Esophagus muscularis mucosa (tissue), 4 donors: ENCODE measurements around the gene S100A7. TPM values are rescaled to one million over a fixed set of nuclear protein-coding genes. Genes with fewer than 3 reads are reported as not detected.
A peak's percentile ranks its signal among the peaks of the same experiment; 100 is the strongest.

Experiments used
- DNase-seq: peaks from one replicate; pipeline ENCODE4 v3.0.0-alpha.2; 2017; ENCODE audit errors: extremely low spot score
- H3K27ac ChIP-seq, 4 donors: fragments of 200-600 bp; sonication (generic); replicated peaks in 1 of 4; 1 replicate in 3 of 4; 2 replicates in 1 of 4; pipeline ENCODE4 v1.5.1; 2016 to 2019; ENCODE audit warnings: mild to moderate bottlenecking in 1 of 4
- H3K27me3 ChIP-seq, 4 donors: fragments of 200-600 bp; sonication (generic); one replicate each; pipeline versions ENCODE4 v1.5.1 to v1.6.0; 2016 to 2019
- H3K36me3 ChIP-seq, 4 donors: fragments of 200-600 bp; sonication (generic); one replicate each; pipeline ENCODE4 v1.5.1; 2016 to 2019
- H3K4me1 ChIP-seq, 4 donors: fragments of 200-600 bp; sonication (generic); one replicate each; pipeline ENCODE4 v1.5.1; 2016 to 2019
- H3K4me3 ChIP-seq, 4 donors: fragments of 200-600 bp; sonication (generic); 1 replicate in 2 of 4; 2 replicates in 2 of 4; pipeline ENCODE4 v1.5.1; 2016 to 2019; ENCODE audit warnings: mild to moderate bottlenecking in 4 of 4, moderate library complexity in 1 of 4
- H3K9me3 ChIP-seq, 4 donors: fragments of 200-600 bp; sonication (generic); 1 replicate in 3 of 4; 2 replicates in 1 of 4; pipeline ENCODE4 v1.5.1; 2016 to 2019
- CTCF ChIP-seq, 3 experiments: fragments of 200-600 bp in 2 of 3; fragments of 450-650 bp in 1 of 3; sonication (generic) in 2 of 3; IDR thresholded peaks; one replicate each; pipeline ENCODE4 v1.5.1; 2017 to 2019; ENCODE audit warnings: antibody characterized with exemption in 3 of 3, mild to moderate bottlenecking in 2 of 3, moderate library complexity in 1 of 3
- EP300 ChIP-seq: sonication (generic); formaldehyde crosslinking; IDR thresholded peaks from one replicate; pipeline ENCODE4 v1.6.1; 2017; ENCODE audit warnings: antibody characterized with exemption
- POLR2A ChIP-seq: fragments of 450-650 bp; IDR thresholded peaks from one replicate; pipeline ENCODE4 v1.6.1; 2017; ENCODE audit warnings: antibody characterized with exemption, moderate library complexity, mild to moderate bottlenecking, low read depth
- POLR2AphosphoS5 ChIP-seq, 2 donors: sonication (generic); formaldehyde crosslinking; IDR thresholded peaks; one replicate each; pipeline ENCODE4 v1.6.1; 2017; ENCODE audit warnings: antibody characterized with exemption in 2 of 2
- WGBS: methylation state at CpG from one replicate; pipeline ENCODE4 v1.1.5; 2018; 5-methylcytosine and 5-hydroxymethylcytosine counted together
- intact Hi-C: fragments of 100-400 bp; cut with DNase I; formaldehyde crosslinking; loops from one replicate; pipeline ENCODE4 v1.15.1; 2023
- total RNA-seq, 4 donors: library from RNA; depleted of rRNA; stranded (reverse); fragments of >200 nt; gene quantifications; one replicate each; pipeline versions ENCODE4 v1.1.0 to v1.2.1, GENCODE V29; 2016

S100A7 gene
- not detected for total RNA-seq

- TF ChIP-seq POLR2AphosphoS5 (IDR thresholded peaks at IDR 0.05) (no peak), POLR2A (no peak), EP300 (no peak), CTCF (IDR thresholded peaks at IDR 0.05) (no peak)
- Histone ChIP-seq H3K4me3 (no peak within 1 kb of the TSS), H3K27ac (no peak within 1 kb of the TSS), H3K4me1 (peaks cover 0 to under 1% (median under 1%) of the 10 kb centered on the region in 4 donors), H3K9me3 (no peaks in the 10 kb centered on the region), H3K36me3 (no peaks in the 10 kb centered on the region), H3K27me3 (peaks cover 0 to 15% (median 0%) of the 10 kb centered on the region in 4 donors)
- WGBS, result 85% methylated on average over 4 of the region's 4 CpGs
- DNase-seq, result no peak
- intact Hi-C loops, result no loop called here
These were observed at the start of gene S100A7 for GRCh38 chr1:153460551-153460950. Gene S100A7 (minus strand): TSS chr1:153460651. CDS start chr1:153459013, 1,638 bp downstream.

DNA sequence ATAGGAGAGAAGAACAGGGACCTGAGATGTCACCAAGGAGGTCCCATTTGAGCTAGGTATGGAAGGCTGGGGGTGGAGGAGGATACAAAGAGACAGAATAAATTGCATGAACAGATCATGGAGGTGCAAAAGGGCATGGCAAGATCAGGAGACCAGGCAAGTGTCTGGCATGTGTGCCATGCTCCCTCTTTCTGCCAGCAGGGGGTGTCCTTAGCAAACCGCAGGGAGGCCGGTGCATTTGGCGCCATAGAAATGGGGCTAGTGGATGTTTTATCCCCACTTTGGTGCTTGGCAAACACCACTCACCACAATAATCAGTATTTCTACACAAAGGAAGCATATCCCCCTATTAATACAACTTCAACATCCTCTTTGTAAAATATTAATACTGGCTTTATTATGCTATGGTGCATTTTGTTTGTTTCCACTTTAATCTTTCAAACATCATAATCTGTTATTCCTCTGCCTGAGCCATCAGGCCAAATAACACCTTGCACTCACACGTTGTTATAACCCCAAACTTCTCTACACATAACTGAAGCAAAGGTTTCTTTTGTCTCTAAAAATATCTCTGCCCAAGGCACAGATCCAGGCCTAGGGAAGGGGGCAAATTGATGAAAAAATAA, 49.4 kb upstream of the S100A7 start:
- H3K36me3 ChIP-seq, result no peaks in the 10 kb centered on the region
- intact Hi-C loops, result loop anchor here (2.0 to 5.0 kb wide), 3 partner anchors 59 to 237 kb away; partner anchors contain the start of gene S100A16
- 73% methylated on average over 4 of the region's 4 CpGs for WGBS
- no peaks in the 10 kb centered on the region for H3K27me3 ChIP-seq
- TF ChIP-seq CTCF (IDR thresholded peaks at IDR 0.05) (peak; percentile 38 to 57 (median 45)), POLR2AphosphoS5 (IDR thresholded peaks at IDR 0.05) (no peak)
- no peak for DNase-seq
- H3K4me3 ChIP-seq, result no peak overlapping the region
- H3K9me3 ChIP-seq, result no peaks in the 10 kb centered on the region
- peak overlapping the region in 1 of 4 donors; percentile 7 for H3K27ac ChIP-seq
- H3K4me1 ChIP-seq, result peaks cover 19 to 41% (median 37%) of the 10 kb centered on the region in 4 donors

- 94% methylated on average over 2 of the region's 3 CpGs for WGBS
- no peak overlapping the region for H3K4me3 ChIP-seq
- no peaks in the 10 kb centered on the region for H3K9me3 ChIP-seq
- no peaks in the 10 kb centered on the region for H3K27me3 ChIP-seq
- no peak for DNase-seq
- intact Hi-C loops, result no loop called here
- no peak overlapping the region for H3K27ac ChIP-seq
- TF ChIP-seq CTCF (IDR thresholded peaks at IDR 0.05) (no peak), POLR2AphosphoS5 (IDR thresholded peaks at IDR 0.05) (no peak), POLR2A (no peak), EP300 (no peak)
- H3K4me1 ChIP-seq, result peaks cover 19 to 41% (median 37%) of the 10 kb centered on the region in 4 donors
- no peaks in the 10 kb centered on the region for H3K36me3 ChIP-seq
These were observed 48.6 kb upstream of the S100A7 start for GRCh38 chr1:153509036-153509435.

GRCh38 chr1:153507926-153508583, 47.6 kb upstream of the S100A7 start:
- intact Hi-C loops, result no loop called here
- 86% methylated on average over 9 of the region's 11 CpGs for WGBS
- Histone ChIP-seq H3K27ac (peak overlapping the region; percentile 78 to 84 (median 80)), H3K4me3 (no peak overlapping the region), H3K4me1 (peaks cover 19 to 41% (median 37%) of the 10 kb centered on the region in 4 donors), H3K36me3 (no peaks in the 10 kb centered on the region), H3K27me3 (no peaks in the 10 kb centered on the region), H3K9me3 (no peaks in the 10 kb centered on the region)
- TF ChIP-seq POLR2A (no peak), POLR2AphosphoS5 (IDR thresholded peaks at IDR 0.05) (no peak), CTCF (IDR thresholded peaks at IDR 0.05) (no peak), EP300 (no peak)
- DNase-seq, result no peak
